CD4-positive, alpha-beta T cell (primary cell): Measurements from ENCODE around the gene SMAD6. TPM values are rescaled to one million over a fixed set of nuclear protein-coding genes. Genes with fewer than 3 reads are reported as not detected.

ENCODE experiments used
- ATAC-seq: fragments of 200-7000 bp; cut with Tn5 transposase; one replicate; pipeline ENCODE4 v1.10.0; 2022; ENCODE audit warnings: mild to moderate bottlenecking; ENCODE audit not compliant: poor library complexity
- CTCF ChIA-PET: fragments of 350-600 bp; sonication (Branson Sonifier 250); formaldehyde crosslinking; loops from one replicate; lab custom pipeline; 2021; ENCODE audit warnings: antibody characterized with exemption, inconsistent platforms; lab: Charles Lee
- POLR2A ChIA-PET: fragments of 350-600 bp; sonication (Branson Sonifier 250); formaldehyde crosslinking; loops from one replicate; lab custom pipeline; 2021; ENCODE audit warnings: antibody characterized with exemption, inconsistent platforms; lab: Charles Lee
- DNase-seq, 14 experiments: peaks; one replicate each; pipeline ENCODE4 v3.0.0-alpha.2; 2013 to 2020; ENCODE audit warnings: mixed read lengths in 2 of 14
- H3K27ac ChIP-seq, 2 donors: one replicate each; pipeline versions ENCODE4 v1.5.1 to v1.7.0; 2013; ENCODE audit warnings: low read length in 2 of 2, low read depth in 1 of 2, mild to moderate bottlenecking in 1 of 2
- H3K27me3 ChIP-seq, 2 experiments: 1 replicate in 1 of 2; 2 replicates in 1 of 2; pipeline versions ENCODE4 v1.6.1 to v1.7.0; 2013; ENCODE audit warnings: low read length in 2 of 2, control low read depth in 1 of 2, mild to moderate bottlenecking in 1 of 2, moderate library complexity in 1 of 2; ENCODE audit not compliant: insufficient read depth in 2 of 2, control insufficient read depth in 1 of 2
- H3K36me3 ChIP-seq: one replicate; pipeline ENCODE4 v1.6.1; 2013; ENCODE audit warnings: low read length, control low read depth; ENCODE audit not compliant: insufficient read depth
- H3K4me1 ChIP-seq: one replicate; pipeline ENCODE4 v1.6.1; 2013; ENCODE audit warnings: low read length, control low read depth; ENCODE audit not compliant: insufficient read depth
- H3K4me3 ChIP-seq: one replicate; pipeline ENCODE4 v1.5.1; 2013; ENCODE audit warnings: mild to moderate bottlenecking, low read length, moderate library complexity
- H3K9me3 ChIP-seq, 2 experiments: 1 replicate in 1 of 2; 2 replicates in 1 of 2; pipeline versions ENCODE4 v1.6.1 to v1.7.0; 2013; ENCODE audit warnings: low read length in 2 of 2, mild to moderate bottlenecking in 2 of 2, control low read depth in 1 of 2, moderate library complexity in 1 of 2; ENCODE audit not compliant: control insufficient read depth in 1 of 2, insufficient read depth in 1 of 2
- H3K27ac Mint-ChIP-seq: one replicate; pipeline ENCODE4 v1.8.0; 2020; ENCODE audit warnings: mixed read lengths
- H3K27me3 Mint-ChIP-seq: one replicate; pipeline ENCODE4 v1.8.0; 2021; ENCODE audit warnings: mixed read lengths
- H3K36me3 Mint-ChIP-seq: one replicate; pipeline ENCODE4 v1.8.0; 2021; ENCODE audit warnings: low read depth, mixed read lengths
- H3K4me1 Mint-ChIP-seq: one replicate; pipeline ENCODE4 v1.8.0; 2021; ENCODE audit warnings: low read depth, mixed read lengths
- H3K4me3 Mint-ChIP-seq: one replicate; pipeline ENCODE4 v1.8.0; 2020; ENCODE audit warnings: mild to moderate bottlenecking, mixed read lengths
- H3K9me3 Mint-ChIP-seq: one replicate; pipeline ENCODE4 v1.8.0; 2020; ENCODE audit warnings: mixed read lengths
- CTCF ChIP-seq: fragments of 200-600 bp; IDR thresholded peaks from one replicate; pipeline ENCODE4 v1.8.0; 2022; ENCODE audit warnings: antibody characterized with exemption, mild to moderate bottlenecking
- intact Hi-C, 2 experiments: fragments of 100-400 bp; cut with DNase I in 1 of 2; cut with micrococcal nuclease in 1 of 2; formaldehyde crosslinking; loops; one replicate each; pipeline versions ENCODE4 v1.15.1 to v1.9.0; 2023 to 2025; cut with DNase I, micrococcal nuclease
- total RNA-seq, 174 experiments: library from RNA in 2 of 174; stranded (reverse) in 2 of 174; gene quantifications; one replicate each; pipeline ENCODE4 v1.2.3 and lab custom pipeline; 2021 to 2026

Gene SMAD6
- total RNA-seq, 2 experiments from 2014 or later: 0.59 to 0.69 TPM

GRCh38 chr15:66670175-66670574, 31.9 kb upstream of the SMAD6 start:
- H3K4me1 ChIP-seq: peaks cover 11% of the 10 kb centered on the region
- H3K36me3 ChIP-seq: no peaks in the 10 kb centered on the region
- ATAC-seq (no peak), DNase-seq (no peak)
- H3K4me3 Mint-ChIP-seq: no peak overlapping the region
- no peak overlapping the region for H3K27ac ChIP-seq
- TF ChIP-seq CTCF: no peak
- CTCF ChIA-PET: no interaction called here
- H3K27ac Mint-ChIP-seq: no peak overlapping the region
- peaks cover 3% of the 10 kb centered on the region for H3K9me3 Mint-ChIP-seq
- H3K4me3 ChIP-seq: no peak overlapping the region
- H3K9me3 ChIP-seq: peaks cover 0 to 3% of the 10 kb centered on the region in 2 experiments
- POLR2A ChIA-PET: no interaction called here
- intact Hi-C loops: no loop called here
- H3K4me1 Mint-ChIP-seq: peaks cover 20% of the 10 kb centered on the region
- H3K27me3 Mint-ChIP-seq: no peaks in the 10 kb centered on the region
- H3K27me3 ChIP-seq: no peaks in the 10 kb centered on the region
- H3K36me3 Mint-ChIP-seq: no peaks in the 10 kb centered on the region

GRCh38 chr15:66670762-66671580, 31.1 kb upstream of the SMAD6 start:
- Histone ChIP-seq H3K4me1 (peaks cover 15% of the 10 kb centered on the region), H3K27me3 (no peaks in the 10 kb centered on the region), H3K4me3 (no peak overlapping the region), H3K27ac (no peak overlapping the region), H3K9me3 (peaks cover 0 to 3% of the 10 kb centered on the region in 2 experiments), H3K36me3 (no peaks in the 10 kb centered on the region)
- H3K4me1 Mint-ChIP-seq: peaks cover 27% of the 10 kb centered on the region
- DNase-seq (no peak), ATAC-seq (no peak)
- POLR2A ChIA-PET: no interaction called here
- CTCF ChIA-PET: no interaction called here
- no peak overlapping the region for H3K4me3 Mint-ChIP-seq
- TF ChIP-seq CTCF: no peak
- intact Hi-C loops: no loop called here
- H3K9me3 Mint-ChIP-seq: peaks cover 3% of the 10 kb centered on the region
- no peaks in the 10 kb centered on the region for H3K36me3 Mint-ChIP-seq
- no peak overlapping the region for H3K27ac Mint-ChIP-seq
- no peaks in the 10 kb centered on the region for H3K27me3 Mint-ChIP-seq

- Histone ChIP-seq H3K4me3 (no peak overlapping the region), H3K4me1 (peaks cover 15% of the 10 kb centered on the region), H3K36me3 (no peaks in the 10 kb centered on the region), H3K27ac (no peak overlapping the region), H3K27me3 (no peaks in the 10 kb centered on the region), H3K9me3 (peaks cover 0 to 3% of the 10 kb centered on the region in 2 experiments)
- POLR2A ChIA-PET: no interaction called here
- ATAC-seq: no peak
- H3K4me3 Mint-ChIP-seq: no peak overlapping the region
- CTCF ChIA-PET: no interaction called here
- no peak for TF ChIP-seq CTCF
- H3K27me3 Mint-ChIP-seq: no peaks in the 10 kb centered on the region
- no peak for DNase-seq
- no peak overlapping the region for H3K27ac Mint-ChIP-seq
- intact Hi-C loops: no loop called here
- H3K9me3 Mint-ChIP-seq: peaks cover 1% of the 10 kb centered on the region
- no peaks in the 10 kb centered on the region for H3K36me3 Mint-ChIP-seq
- H3K4me1 Mint-ChIP-seq: peaks cover 31% of the 10 kb centered on the region
These were observed 29.2 kb upstream of the SMAD6 start for GRCh38 chr15:66672867-66673266.
